H9 (cell line): ENCODE measurements around the gene CPNE5. TPM values are rescaled to one million over a fixed set of nuclear protein-coding genes. Genes with fewer than 3 reads are reported as not detected.

Source experiments
- DNase-seq: peaks from one replicate; pipeline ENCODE4 v3.0.0-alpha.2; 2017
- H2AFZ ChIP-seq: one replicate; pipeline ENCODE4 v1.6.1; 2013; ENCODE audit warnings: mild to moderate bottlenecking, low read length, control low read depth, moderate library complexity
- H2AK5ac ChIP-seq: 2 replicates; pipeline ENCODE4 v1.6.1; 2013; ENCODE audit warnings: low read length, control low read depth, mixed read lengths; ENCODE audit not compliant: insufficient read length
- H2BK120ac ChIP-seq: one replicate; pipeline ENCODE4 v1.6.1; 2013; ENCODE audit warnings: low read depth, mild to moderate bottlenecking, low read length, control low read depth, inconsistent platforms; ENCODE audit not compliant: poor library complexity, severe bottlenecking
- H2BK12ac ChIP-seq: 2 replicates; pipeline ENCODE4 v1.6.1; 2013; ENCODE audit warnings: low read length, control low read depth, mixed read lengths, low read depth; ENCODE audit not compliant: insufficient read length
- H2BK15ac ChIP-seq: 2 replicates; pipeline ENCODE4 v1.6.1; 2013; ENCODE audit warnings: low read depth, low read length, control low read depth
- H2BK20ac ChIP-seq: one replicate; pipeline ENCODE4 v1.6.1; 2013; ENCODE audit warnings: low read depth, mild to moderate bottlenecking, low read length, control low read depth, inconsistent platforms; ENCODE audit not compliant: poor library complexity, severe bottlenecking
- H2BK5ac ChIP-seq: 2 replicates; pipeline ENCODE4 v1.6.1; 2013; ENCODE audit warnings: low read length, control low read depth, mixed read lengths; ENCODE audit not compliant: insufficient read length
- H3K14ac ChIP-seq: 2 replicates; pipeline ENCODE4 v1.6.1; 2013; ENCODE audit warnings: low read length, control low read depth; ENCODE audit not compliant: insufficient read depth
- H3K18ac ChIP-seq: 2 replicates; pipeline ENCODE4 v1.6.1; 2013; ENCODE audit warnings: low read depth, mild to moderate bottlenecking, mixed read lengths, low read length, control low read depth; ENCODE audit not compliant: insufficient read length
- H3K23ac ChIP-seq: 2 replicates; pipeline ENCODE4 v1.6.1; 2013; ENCODE audit warnings: low read length, control low read depth, mixed read lengths, low read depth; ENCODE audit not compliant: insufficient read length
- H3K23me2 ChIP-seq: 2 replicates; pipeline ENCODE4 v1.6.1; 2013; ENCODE audit warnings: low read depth, mild to moderate bottlenecking, mixed read lengths, low read length, control low read depth; ENCODE audit not compliant: insufficient read length, poor library complexity, severe bottlenecking
- H3K27ac ChIP-seq: 2 replicates; pipeline ENCODE4 v1.5.1; 2013; ENCODE audit warnings: low read length, control low read depth, mixed read lengths, low read depth; ENCODE audit not compliant: insufficient read length
- H3K27me3 ChIP-seq: 2 replicates; pipeline ENCODE4 v1.6.1; 2013; ENCODE audit warnings: low read length, control low read depth, inconsistent platforms; ENCODE audit not compliant: insufficient read depth
- H3K4ac ChIP-seq: 2 replicates; pipeline ENCODE4 v1.6.1; 2013; ENCODE audit warnings: low read depth, mild to moderate bottlenecking, control low read depth, inconsistent platforms, low read length, moderate library complexity
- H3K4me1 ChIP-seq: 2 replicates; pipeline ENCODE4 v1.6.1; 2013; ENCODE audit warnings: low read length, control low read depth, inconsistent platforms; ENCODE audit not compliant: insufficient read depth
- H3K4me2 ChIP-seq: 2 replicates; pipeline ENCODE4 v1.6.1; 2013; ENCODE audit warnings: low read length, control low read depth, mixed read lengths; ENCODE audit not compliant: insufficient read length, insufficient read depth
- H3K56ac ChIP-seq: 2 replicates; pipeline ENCODE4 v1.6.1; 2013; ENCODE audit warnings: low read depth, mild to moderate bottlenecking, mixed read lengths, low read length, control low read depth; ENCODE audit not compliant: insufficient read length
- H3K79me1 ChIP-seq: 2 replicates; pipeline ENCODE4 v1.6.1; 2013; ENCODE audit warnings: low read depth, mild to moderate bottlenecking, moderate library complexity, low read length, control low read depth, inconsistent platforms; ENCODE audit not compliant: insufficient read depth, poor library complexity, severe bottlenecking
- H3K79me2 ChIP-seq: 2 replicates; pipeline ENCODE4 v1.6.1; 2013; ENCODE audit warnings: low read length, control low read depth, inconsistent platforms; ENCODE audit not compliant: insufficient read depth
- H3K9ac ChIP-seq: 2 replicates; pipeline ENCODE4 v1.6.1; 2013; ENCODE audit warnings: low read length, control low read depth, mixed read lengths; ENCODE audit not compliant: insufficient read length; ENCODE audit errors: extremely low read depth
- H3K9me3 ChIP-seq: one replicate; pipeline ENCODE4 v1.6.1; 2013; ENCODE audit warnings: low read depth, low read length, inconsistent platforms; ENCODE audit not compliant: control insufficient read depth
- H3T11ph ChIP-seq: one replicate; pipeline ENCODE4 v1.6.1; 2013; ENCODE audit warnings: mild to moderate bottlenecking, low read length, control low read depth, inconsistent platforms
- H4K20me1 ChIP-seq: one replicate; pipeline ENCODE4 v1.6.1; 2013; ENCODE audit not compliant: control insufficient read depth, insufficient read length, insufficient read depth
- H4K5ac ChIP-seq: 2 replicates; pipeline ENCODE4 v1.6.1; 2013; ENCODE audit warnings: low read depth, mild to moderate bottlenecking, mixed read lengths, low read length, control low read depth; ENCODE audit not compliant: insufficient read length
- H4K8ac ChIP-seq: replicated peaks from 2 replicates; pipeline ENCODE4 v1.6.1; 2013; ENCODE audit warnings: low read length, control low read depth, mixed read lengths, low read depth; ENCODE audit not compliant: insufficient read length
- H4K91ac ChIP-seq: 2 replicates; pipeline ENCODE4 v1.6.1; 2013; ENCODE audit warnings: low read depth, mild to moderate bottlenecking, moderate library complexity, mixed read lengths, low read length, control low read depth; ENCODE audit not compliant: insufficient read length
- H3K27ac Mint-ChIP-seq, 3 experiments: 2 replicates in 2 of 3; 3 replicates in 1 of 3; pipeline ENCODE4 v1.8.0; 2020 to 2021; ENCODE audit warnings: mixed read lengths in 3 of 3, mild to moderate bottlenecking in 1 of 3, moderate library complexity in 1 of 3
- H3K27me3 Mint-ChIP-seq: 2 replicates; pipeline ENCODE4 v1.8.0; 2021; ENCODE audit warnings: low read depth, mild to moderate bottlenecking, moderate library complexity, mixed read lengths
- H3K36me3 Mint-ChIP-seq, 3 experiments: 2 replicates in 2 of 3; 3 replicates in 1 of 3; pipeline ENCODE4 v1.8.0; 2020 to 2021; ENCODE audit warnings: low read depth in 3 of 3, mixed read lengths in 3 of 3; ENCODE audit not compliant: insufficient read depth in 1 of 3
- H3K4me1 Mint-ChIP-seq, 2 experiments: 2 replicates each; pipeline ENCODE4 v1.8.0; 2020; ENCODE audit warnings: mixed read lengths in 2 of 2
- H3K4me3 Mint-ChIP-seq, 2 experiments: 2 replicates in 1 of 2; 3 replicates in 1 of 2; pipeline ENCODE4 v1.8.0; 2020 to 2021; ENCODE audit warnings: mild to moderate bottlenecking in 2 of 2, mixed read lengths in 2 of 2, moderate library complexity in 1 of 2
- H3K9me3 Mint-ChIP-seq, 2 experiments: 2 replicates in 1 of 2; 3 replicates in 1 of 2; pipeline ENCODE4 v1.8.0; 2020; ENCODE audit warnings: mild to moderate bottlenecking in 2 of 2, mixed read lengths in 2 of 2, moderate library complexity in 1 of 2
- CTCF ChIP-seq: fragments of 200-600 bp; sonication (generic); conservative IDR thresholded peaks from 3 replicates; pipeline ENCODE4 v1.8.0; 2021; ENCODE audit warnings: antibody characterized with exemption, mild to moderate bottlenecking
- WGBS: extraction: QIAGEN DNeasy Blood & Tissue Kit; methylation state at CpG from one replicate; pipeline ENCODE4 v1.1.7; 2013; ENCODE audit warnings: missing lambda C conversion rate, low lambda C conversion rate, mixed read lengths; ENCODE audit not compliant: insufficient read length; ENCODE audit errors: extremely low coverage; 5-methylcytosine and 5-hydroxymethylcytosine counted together
- total RNA-seq: library from RNA; stranded (reverse); gene quantifications from 2 replicates; pipeline ENCODE4 v1.2.1, GENCODE V29; 2021

The CPNE5 gene
- total RNA-seq, 1 experiment from 2014 or later = 0.52 TPM

GRCh38 chr6:36745836-36746235 is 93.4 kb downstream of the CPNE5 start:
- Histone ChIP-seq H3T11ph (no peak overlapping the region), H3K14ac (no peak overlapping the region), H3K9me3 (no peaks in the 10 kb centered on the region), H2BK120ac (no peak overlapping the region), H3K18ac (no peak overlapping the region), H3K79me2 (no peaks in the 10 kb centered on the region), H3K56ac (no peak overlapping the region), H2BK5ac (no peak overlapping the region), H4K20me1 (no peaks in the 10 kb centered on the region), H4K91ac (no peak overlapping the region), H2BK15ac (no peak overlapping the region), H2AK5ac (no peak overlapping the region), H2BK12ac (no peak overlapping the region), H3K4ac (no peak overlapping the region), H3K27me3 (no peaks in the 10 kb centered on the region), H3K4me1 (no peaks in the 10 kb centered on the region), H2AFZ (no peak overlapping the region), H3K23ac (no peak overlapping the region), H3K79me1 (no peaks in the 10 kb centered on the region), H2BK20ac (no peak overlapping the region), H3K9ac (no peak overlapping the region), H4K8ac (no peak overlapping the region), H4K5ac (no peak overlapping the region), H3K23me2 (no peaks in the 10 kb centered on the region), H3K27ac (no peak overlapping the region), H3K4me2 (no peak overlapping the region)
- Mint-ChIP-seq H3K27me3 (peaks cover 8% of the 10 kb centered on the region; the same call in 1 of the 2 replicates), H3K27ac (no peak overlapping the region), H3K4me3 (no peak overlapping the region), H3K9me3 (peaks cover 3 to 4% of the 10 kb centered on the region in 2 experiments), H3K4me1 (peaks cover 6 to 7% of the 10 kb centered on the region in 2 experiments), H3K36me3 (0 out of 7 replicates have a peak, but pooled peaks cover 0 to 3% (median 0%) of the 10 kb centered on the region in 3 experiments)
- no peak for TF ChIP-seq CTCF
- DNase-seq = no peak
- no CpG with 5 or more reads among the region's 8 CpGs for whole genome bisulfite sequencing
